HUES48 (cell line): Measurements from ENCODE around the gene EYS.

ENCODE experiments used
- H3K27ac ChIP-seq: one replicate; pipeline ENCODE4 v1.7.0; 2013; ENCODE audit warnings: low read depth, low read length, inconsistent platforms
- H3K27me3 ChIP-seq: 2 replicates; pipeline ENCODE4 v1.6.1; 2013; ENCODE audit warnings: mild to moderate bottlenecking, low read length; ENCODE audit not compliant: control insufficient read depth, insufficient read depth
- H3K36me3 ChIP-seq: 2 replicates; pipeline ENCODE4 v1.6.1; 2013; ENCODE audit warnings: low read length; ENCODE audit not compliant: control insufficient read depth, insufficient read depth
- H3K4me1 ChIP-seq: 2 replicates; pipeline ENCODE4 v1.6.1; 2013; ENCODE audit warnings: mild to moderate bottlenecking, low read length; ENCODE audit not compliant: control insufficient read depth, insufficient read depth
- H3K4me3 ChIP-seq: 2 replicates; pipeline ENCODE4 v1.5.1; 2013; ENCODE audit warnings: mild to moderate bottlenecking, low read depth, low read length
- H3K9ac ChIP-seq: 2 replicates; pipeline ENCODE4 v1.6.1; 2013; ENCODE audit warnings: mild to moderate bottlenecking, low read depth, low read length, moderate library complexity
- H3K9me3 ChIP-seq: 2 replicates; pipeline ENCODE4 v1.6.1; 2013; ENCODE audit warnings: low read length; ENCODE audit not compliant: control insufficient read depth, insufficient read depth

Gene EYS

DNA sequence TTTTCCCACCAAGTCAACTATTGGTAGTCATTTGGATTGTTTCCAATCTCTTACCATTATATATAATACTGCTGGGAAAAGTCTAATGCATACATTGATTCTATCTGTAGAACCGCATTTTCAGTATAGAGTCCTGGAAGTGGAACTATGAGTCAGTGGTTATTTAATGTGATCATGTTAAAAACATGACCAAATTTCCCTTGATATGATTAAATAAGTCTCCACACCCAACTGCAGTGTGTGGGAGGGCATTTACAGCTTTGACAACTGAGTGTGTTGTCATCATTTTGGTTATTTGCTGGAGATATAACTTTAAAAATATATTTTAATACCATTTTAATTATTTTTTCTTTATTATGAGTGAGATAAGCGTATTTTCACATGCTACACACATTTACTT, 1027.6 kb downstream of the EYS start:
- H3K4me1 ChIP-seq = no peaks in the 10 kb centered on the region
- no peak overlapping the region for H3K27ac ChIP-seq
- no peaks in the 10 kb centered on the region for H3K9me3 ChIP-seq
- 0 out of 2 replicates have a peak, but pooled peaks cover under 1% of the 10 kb centered on the region for H3K27me3 ChIP-seq
- no peaks in the 10 kb centered on the region for H3K36me3 ChIP-seq
- no peak overlapping the region for H3K9ac ChIP-seq
- H3K4me3 ChIP-seq = no peak overlapping the region

DNA sequence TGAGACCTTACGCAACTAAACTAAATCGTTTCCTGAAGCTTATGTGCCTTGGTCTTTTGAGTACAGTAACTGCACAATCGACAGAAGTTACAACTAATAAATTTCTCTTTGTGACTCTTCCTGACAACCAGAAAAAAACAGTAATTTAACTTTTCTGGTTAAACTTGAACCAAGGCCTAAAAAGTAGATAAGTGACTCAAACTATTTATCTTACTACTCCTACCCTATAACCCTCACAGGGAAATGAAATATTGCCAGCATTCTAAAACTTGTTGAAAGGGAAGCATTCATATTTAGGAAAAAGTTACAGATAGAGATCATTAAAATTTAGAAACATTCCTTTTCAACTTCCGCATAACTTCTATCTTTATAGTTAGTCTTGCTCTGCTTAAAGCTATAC, 1034.4 kb downstream of the EYS start:
- H3K9ac ChIP-seq = no peak overlapping the region
- peaks cover 68% of the 10 kb centered on the region for H3K27me3 ChIP-seq
- no peaks in the 10 kb centered on the region for H3K9me3 ChIP-seq
- no peaks in the 10 kb centered on the region for H3K36me3 ChIP-seq
- H3K4me3 ChIP-seq = no peak overlapping the region
- H3K4me1 ChIP-seq = no peaks in the 10 kb centered on the region
- H3K27ac ChIP-seq = no peak overlapping the region

DNA sequence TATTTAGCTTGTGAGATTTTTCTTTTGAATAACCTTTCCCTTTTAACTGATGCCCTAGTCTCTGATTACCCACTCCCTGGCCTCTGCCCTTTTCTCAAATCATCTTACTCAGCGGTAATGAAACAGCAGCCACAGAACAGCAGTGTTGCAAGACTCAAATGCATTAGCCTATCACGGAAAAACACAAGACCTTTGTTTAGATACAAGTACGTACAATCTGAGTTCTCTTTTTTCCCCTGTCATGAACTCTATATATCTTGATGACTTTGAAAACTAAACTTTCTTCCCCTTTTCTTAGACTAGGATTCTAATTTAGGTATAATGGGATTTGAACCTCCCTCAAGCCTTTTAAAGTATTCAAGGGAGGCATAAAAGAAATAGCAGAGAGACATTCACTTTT, 1034.9 kb downstream of the EYS start:
- Histone ChIP-seq H3K9me3 (no peaks in the 10 kb centered on the region), H3K4me3 (no peak overlapping the region), H3K4me1 (no peaks in the 10 kb centered on the region), H3K27me3 (peaks cover 73% of the 10 kb centered on the region), H3K36me3 (no peaks in the 10 kb centered on the region), H3K9ac (no peak overlapping the region), H3K27ac (no peak overlapping the region)

DNA sequence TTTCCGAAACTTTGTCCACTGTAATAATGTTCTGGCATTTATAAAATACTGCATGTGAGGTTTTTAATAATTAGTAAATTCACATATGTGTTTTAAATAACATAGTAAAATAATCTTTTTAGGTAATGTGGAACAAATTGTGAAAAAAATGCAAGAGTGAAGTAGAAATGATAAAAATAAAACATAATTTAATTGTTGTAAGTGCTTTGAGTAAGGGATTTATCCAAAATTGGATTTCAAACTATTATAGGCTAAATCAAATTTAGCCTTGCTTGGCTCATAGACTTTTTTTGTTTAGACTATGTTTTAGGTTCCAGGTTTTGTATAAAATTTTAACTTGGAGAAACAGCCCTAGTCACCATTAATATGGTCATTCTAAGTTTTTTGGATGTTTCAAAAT, 1041.9 kb downstream of the EYS start:
- no peak overlapping the region for H3K9ac ChIP-seq
- H3K4me3 ChIP-seq = no peak overlapping the region
- H3K27me3 ChIP-seq = peaks cover 42% of the 10 kb centered on the region
- H3K4me1 ChIP-seq = no peaks in the 10 kb centered on the region
- H3K36me3 ChIP-seq = no peaks in the 10 kb centered on the region
- H3K27ac ChIP-seq = no peak overlapping the region
- H3K9me3 ChIP-seq = no peaks in the 10 kb centered on the region

DNA sequence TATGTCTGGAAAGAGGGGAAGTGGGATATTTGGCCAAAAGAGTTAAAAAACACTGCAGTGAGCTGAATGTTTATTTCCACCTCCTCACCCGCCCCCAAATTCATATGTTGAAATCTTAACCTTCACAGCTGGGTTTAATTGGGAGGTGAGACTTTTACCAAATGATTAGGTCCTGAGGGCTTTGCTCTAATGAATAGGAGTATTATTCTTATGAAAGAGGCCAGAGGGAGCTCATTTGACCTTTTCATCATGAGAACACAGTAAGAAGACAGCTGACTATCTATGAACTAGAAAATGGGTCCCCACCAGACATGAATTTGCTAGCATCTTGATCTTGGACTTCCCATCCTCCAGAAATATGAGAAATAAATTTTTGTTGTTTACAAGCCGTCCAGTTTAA, 1042.5 kb downstream of the EYS start:
- no peak overlapping the region for H3K9ac ChIP-seq

DNA sequence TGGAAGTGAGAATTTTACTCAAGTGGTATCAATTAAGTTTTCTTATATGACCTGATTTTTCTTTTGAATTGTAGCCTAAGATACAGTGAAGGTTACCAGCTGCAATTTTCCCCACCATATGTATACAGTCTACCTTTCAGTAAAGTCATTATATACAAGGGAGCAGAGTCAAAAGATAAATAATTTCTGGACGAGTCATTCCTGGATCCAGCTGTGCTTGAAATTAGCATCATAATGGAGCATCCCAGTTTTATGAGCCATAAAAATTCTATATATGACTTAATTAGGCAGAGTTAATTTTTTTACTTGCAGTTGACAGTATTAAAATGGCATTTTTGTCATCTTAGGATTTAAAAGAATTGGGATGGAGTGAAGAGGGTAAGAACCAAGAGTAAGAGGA, 1063.0 kb downstream of the EYS start:
- no peaks in the 10 kb centered on the region for H3K4me1 ChIP-seq
- H3K27me3 ChIP-seq = no peaks in the 10 kb centered on the region
- H3K9me3 ChIP-seq = no peaks in the 10 kb centered on the region
- H3K9ac ChIP-seq = no peak overlapping the region
- H3K4me3 ChIP-seq = no peak overlapping the region
- no peaks in the 10 kb centered on the region for H3K36me3 ChIP-seq
- H3K27ac ChIP-seq = no peak overlapping the region

More for the DNA sequence above, 1042.5 kb downstream of the EYS start:
- H3K4me3 ChIP-seq = no peak overlapping the region
- peaks cover 35% of the 10 kb centered on the region for H3K27me3 ChIP-seq
- no peak overlapping the region for H3K27ac ChIP-seq
- no peaks in the 10 kb centered on the region for H3K4me1 ChIP-seq
- H3K36me3 ChIP-seq = no peaks in the 10 kb centered on the region
- no peaks in the 10 kb centered on the region for H3K9me3 ChIP-seq

DNA sequence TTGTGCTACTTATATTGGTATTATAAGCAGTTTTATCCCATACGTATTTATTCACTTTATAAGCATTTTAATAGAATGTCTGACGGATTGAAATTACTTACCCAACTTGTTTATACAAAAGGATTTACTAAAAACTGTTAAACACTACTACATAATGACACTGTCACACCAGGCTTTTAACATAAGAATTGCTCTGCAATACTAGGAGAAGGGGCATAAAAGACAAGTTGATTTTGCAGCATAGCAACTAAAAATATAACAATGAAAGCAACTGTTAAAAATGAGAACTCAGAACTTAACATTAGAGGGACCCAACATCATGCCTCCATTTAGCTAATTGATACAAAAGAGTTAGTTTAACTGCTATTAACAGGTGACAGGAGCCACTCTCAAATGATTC, 1076.1 kb downstream of the EYS start:
- Histone ChIP-seq H3K27ac (no peak overlapping the region), H3K4me1 (peaks cover 8% of the 10 kb centered on the region), H3K36me3 (no peaks in the 10 kb centered on the region), H3K9ac (no peak overlapping the region), H3K27me3 (no peaks in the 10 kb centered on the region), H3K9me3 (no peaks in the 10 kb centered on the region), H3K4me3 (no peak overlapping the region)

DNA sequence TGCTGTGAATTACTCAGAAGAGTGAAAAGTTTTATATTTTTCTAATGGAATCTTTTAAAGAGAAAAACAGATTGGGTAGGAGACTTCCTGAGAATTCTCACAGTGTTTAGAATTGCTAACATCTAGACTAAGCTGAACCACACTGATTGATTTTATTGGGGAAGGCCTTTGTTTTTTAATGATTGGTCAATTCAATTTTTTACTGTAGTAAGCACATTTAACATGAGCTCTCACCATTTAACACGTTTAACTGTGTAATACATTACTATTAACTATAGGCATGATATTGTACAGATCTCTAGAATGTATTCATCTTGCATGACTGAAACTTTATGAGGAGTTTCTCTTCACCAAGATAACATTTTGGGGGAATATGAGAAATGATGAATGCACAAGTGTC, 1084.1 kb downstream of the EYS start:
- no peaks in the 10 kb centered on the region for H3K27me3 ChIP-seq
- H3K4me1 ChIP-seq = no peaks in the 10 kb centered on the region
- no peak overlapping the region for H3K4me3 ChIP-seq
- no peak overlapping the region for H3K9ac ChIP-seq
- no peaks in the 10 kb centered on the region for H3K9me3 ChIP-seq
- H3K36me3 ChIP-seq = no peaks in the 10 kb centered on the region
- H3K27ac ChIP-seq = no peak overlapping the region

DNA sequence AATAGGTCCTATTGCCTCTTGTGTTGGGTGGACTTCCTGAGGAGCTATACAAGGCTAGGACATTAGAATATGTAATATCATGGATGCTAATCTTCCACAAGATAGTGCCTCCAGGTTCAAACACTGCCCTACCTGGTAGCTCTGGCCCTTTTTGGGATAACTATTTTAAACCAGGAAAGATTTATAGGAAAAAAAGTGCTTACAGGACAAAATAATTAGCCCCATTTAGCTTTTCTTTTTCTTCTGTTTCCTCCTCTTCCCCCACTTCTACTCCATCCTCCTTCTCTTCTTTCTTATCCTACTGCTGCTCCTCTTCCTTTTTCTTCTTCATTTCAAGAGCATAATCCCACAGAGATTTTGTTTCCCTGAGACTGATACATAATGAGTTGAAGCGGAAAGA, 1104.0 kb downstream of the EYS start:
- Histone ChIP-seq H3K4me3 (no peak overlapping the region), H3K36me3 (no peaks in the 10 kb centered on the region), H3K9me3 (no peaks in the 10 kb centered on the region), H3K27me3 (no peaks in the 10 kb centered on the region), H3K9ac (no peak overlapping the region), H3K4me1 (no peaks in the 10 kb centered on the region), H3K27ac (no peak overlapping the region)

DNA sequence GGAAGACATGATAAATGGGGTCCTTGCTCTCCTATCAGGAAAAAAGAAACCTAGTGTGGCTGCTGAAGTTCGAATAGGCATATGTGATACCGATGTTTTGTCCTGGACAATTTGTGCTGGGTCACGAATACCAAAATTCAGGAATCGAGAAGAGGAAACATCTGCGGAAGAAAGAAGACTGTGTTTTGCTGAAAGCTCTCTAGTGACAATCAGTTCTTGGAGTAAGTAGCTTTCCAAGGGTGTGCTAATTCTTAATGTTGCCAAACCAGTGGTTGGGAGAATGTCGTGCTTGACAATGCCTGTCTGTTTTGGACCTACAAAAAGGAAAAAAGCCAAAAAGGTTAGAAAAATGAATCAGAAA, 1115.4 kb downstream of the EYS start:
- H3K27ac ChIP-seq = no peak overlapping the region
- no peak overlapping the region for H3K9ac ChIP-seq
- no peaks in the 10 kb centered on the region for H3K36me3 ChIP-seq
- no peaks in the 10 kb centered on the region for H3K9me3 ChIP-seq
- no peaks in the 10 kb centered on the region for H3K27me3 ChIP-seq
- H3K4me1 ChIP-seq = no peaks in the 10 kb centered on the region
- no peak overlapping the region for H3K4me3 ChIP-seq

DNA sequence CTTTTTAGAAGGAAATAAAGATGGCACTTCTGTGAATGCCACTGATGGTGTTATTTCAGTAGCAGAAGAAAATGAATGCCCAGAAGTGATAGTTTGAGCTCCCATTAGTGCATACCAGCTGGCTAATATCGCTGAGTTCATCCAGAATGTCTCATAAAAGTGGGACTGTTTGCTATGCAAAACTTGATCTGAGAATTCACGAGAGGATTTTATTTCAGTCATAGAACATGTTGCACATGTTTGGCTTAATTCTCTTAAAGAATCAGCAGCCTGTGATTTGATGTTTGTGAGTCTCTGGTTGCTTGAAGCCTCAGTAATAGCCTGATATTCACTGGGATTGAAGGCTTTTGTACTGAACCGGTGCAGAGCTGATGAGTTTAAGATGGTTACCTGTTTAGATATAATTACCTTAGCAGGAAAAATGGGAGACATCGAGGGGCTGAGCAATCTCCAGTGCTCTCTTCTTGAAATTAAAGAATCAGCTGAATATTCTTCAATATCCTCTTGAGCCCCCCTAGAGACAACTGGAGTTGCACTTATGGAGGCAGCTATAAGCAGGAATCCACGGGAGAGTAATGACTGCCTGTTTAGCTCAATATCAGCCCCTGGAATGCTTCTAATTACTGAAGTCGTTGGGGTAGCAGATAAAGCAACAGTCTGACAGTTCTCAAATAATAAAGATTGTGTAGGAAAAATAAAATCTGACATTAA, 1115.9 kb downstream of the EYS start:
- no peaks in the 10 kb centered on the region for H3K27me3 ChIP-seq
- H3K36me3 ChIP-seq = no peaks in the 10 kb centered on the region
- H3K4me3 ChIP-seq = no peak overlapping the region
- no peaks in the 10 kb centered on the region for H3K4me1 ChIP-seq
- no peaks in the 10 kb centered on the region for H3K9me3 ChIP-seq
- H3K9ac ChIP-seq = no peak overlapping the region
- H3K27ac ChIP-seq = no peak overlapping the region

DNA sequence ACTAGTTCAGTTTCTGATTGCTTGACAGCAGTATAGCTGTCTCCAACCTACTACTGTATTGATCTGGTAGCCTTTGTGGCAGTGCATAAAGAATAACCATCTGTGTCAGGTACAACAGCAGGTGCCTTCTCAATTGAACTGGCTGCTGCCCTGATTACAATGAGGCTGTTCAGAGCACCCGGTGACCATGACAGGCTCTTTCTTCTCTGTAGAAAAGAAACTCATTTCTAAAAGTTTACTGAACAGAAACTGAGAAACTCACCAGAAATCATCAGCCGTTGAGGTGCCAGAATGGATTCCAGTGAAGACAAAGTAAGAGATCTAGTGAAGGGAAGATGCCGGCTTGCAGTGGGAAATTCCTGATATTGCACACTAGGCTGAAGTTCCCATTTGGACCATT, 1117.1 kb downstream of the EYS start:
- Histone ChIP-seq H3K9ac (no peak overlapping the region), H3K9me3 (no peaks in the 10 kb centered on the region)

More for the DNA sequence above, 1117.1 kb downstream of the EYS start:
- H3K27ac ChIP-seq = no peak overlapping the region
- H3K4me1 ChIP-seq = no peaks in the 10 kb centered on the region
- H3K27me3 ChIP-seq = no peaks in the 10 kb centered on the region
- H3K36me3 ChIP-seq = no peaks in the 10 kb centered on the region
- H3K4me3 ChIP-seq = no peak overlapping the region
